ENCODE measurements around the gene DSCAML1.

DSCAML1 gene

DNA sequence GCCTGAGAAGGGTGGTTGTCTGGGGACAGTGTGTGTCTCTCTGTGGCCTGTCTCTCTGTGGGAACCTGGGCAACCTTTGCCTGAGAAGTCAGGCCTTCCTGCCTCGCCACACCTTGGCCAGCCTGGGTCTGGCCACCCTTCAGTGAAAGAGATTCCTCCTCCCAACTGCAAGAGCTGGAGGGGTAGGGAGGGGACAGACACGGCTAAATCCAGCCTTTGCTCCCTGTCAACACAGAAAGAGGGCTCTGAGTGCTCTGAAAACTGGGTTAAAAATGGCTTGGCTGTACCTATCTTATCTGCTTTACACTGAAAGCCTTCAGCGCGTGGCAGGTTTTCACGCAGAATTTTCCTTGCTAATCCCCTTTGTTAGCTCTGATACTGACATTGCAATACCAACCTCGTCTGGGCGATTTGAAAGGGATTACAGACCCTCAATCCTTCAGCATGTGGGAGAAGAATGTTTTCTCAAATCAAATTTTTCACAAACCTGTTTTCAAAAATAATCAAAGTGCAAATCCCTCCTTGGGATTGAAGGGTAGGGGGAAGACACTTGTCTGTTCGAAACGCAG lies 163.7 kb downstream of the DSCAML1 start:
- no peak for DNase-seq (ENCODE audit: low read depth)

- DNase-seq (ENCODE audit: low read depth) = no peak
Observed at GRCh38 chr11:117632306-117632705, 164.7 kb downstream of the DSCAML1 start.

- DNase-seq (ENCODE audit: low read depth) = no peak
Observed at GRCh38 chr11:117631336-117632140, 165.5 kb downstream of the DSCAML1 start.

DNA sequence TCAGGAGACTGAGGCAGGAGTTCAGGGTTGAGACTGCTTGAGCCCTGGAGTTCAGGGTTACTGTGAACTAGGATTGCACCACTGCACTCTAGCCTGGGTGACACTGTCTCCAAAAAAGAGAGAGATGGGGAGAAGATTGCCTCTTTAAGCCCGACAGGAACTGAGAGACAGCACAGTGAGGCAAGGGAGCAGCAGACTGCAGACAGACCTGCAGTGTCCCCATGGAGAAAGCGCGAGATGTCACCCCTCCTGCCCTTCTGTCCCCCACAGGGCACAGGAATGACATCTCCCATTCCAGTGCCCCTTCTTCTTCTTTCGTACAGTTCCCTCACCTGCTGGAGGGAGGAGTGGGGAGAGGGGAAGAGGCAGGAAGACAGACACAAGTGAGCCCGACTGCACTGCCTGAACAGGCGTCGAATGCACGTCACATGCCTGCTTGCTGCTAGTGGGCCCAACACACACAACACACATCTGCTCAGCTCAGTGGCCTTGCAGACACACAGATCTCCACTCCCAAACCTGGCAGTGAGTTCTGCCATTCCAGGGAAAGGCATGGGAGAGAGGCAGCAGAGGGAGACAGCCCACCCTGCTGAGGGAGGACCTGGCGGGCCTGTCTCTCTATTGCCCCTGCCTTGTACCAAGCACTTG lies 167.0 kb downstream of the DSCAML1 start:
- DNase-seq (ENCODE audit: low read depth) = no peak

GRCh38 chr11:117629146-117629545 lies 167.9 kb downstream of the DSCAML1 start:
- no peak for DNase-seq (ENCODE audit: low read depth)

GRCh38 chr11:117627259-117627658 lies 169.8 kb downstream of the DSCAML1 start:
- DNase-seq (ENCODE audit: low read depth) = no peak

DNA sequence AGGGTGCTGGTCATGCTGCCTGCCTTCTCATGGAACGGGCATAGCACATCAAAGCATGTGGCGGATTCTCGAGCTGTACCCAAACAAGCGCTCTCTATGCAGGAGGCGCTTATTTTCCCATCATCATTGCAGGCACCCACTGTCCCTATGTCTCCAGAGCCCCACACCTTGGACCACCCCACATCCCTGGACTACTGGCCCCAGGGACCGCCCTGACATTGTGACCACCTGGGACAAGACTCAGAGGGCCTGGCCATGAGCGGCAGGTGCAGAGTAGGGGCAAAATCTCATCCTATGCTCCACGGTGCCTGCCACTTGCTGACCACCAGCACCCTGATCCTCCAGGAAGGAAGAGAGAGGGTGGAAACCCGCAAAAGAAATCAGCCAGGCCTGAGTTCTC lies 170.4 kb downstream of the DSCAML1 start:
- DNase-seq (ENCODE audit: low read depth) = no peak

- DNase-seq (ENCODE audit: low read depth) = no peak
Observed at GRCh38 chr11:117625237-117625636, 171.8 kb downstream of the DSCAML1 start.

DNA sequence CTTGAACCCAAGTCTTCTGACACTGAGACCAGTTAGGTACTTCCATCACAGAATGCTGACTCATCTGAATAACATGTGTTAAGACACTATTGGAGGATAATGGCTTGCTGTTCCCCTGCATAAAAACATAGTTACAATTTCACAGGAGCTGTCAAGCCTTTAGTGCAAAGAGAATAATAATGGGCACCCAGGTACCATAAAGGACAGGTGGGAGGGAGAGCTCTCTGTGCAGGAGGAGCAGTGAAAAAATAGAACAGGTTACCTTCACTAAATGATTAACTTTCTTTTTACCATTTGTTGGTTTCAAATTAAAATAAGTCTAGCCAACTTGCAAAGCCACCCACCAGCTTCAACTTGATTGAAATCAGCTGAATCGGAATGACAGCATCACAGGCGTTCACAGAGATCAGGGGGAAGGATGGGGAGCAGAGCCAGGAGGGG lies 173.2 kb downstream of the DSCAML1 start:
- no peak for DNase-seq (ENCODE audit: low read depth)

- DNase-seq (ENCODE audit: low read depth) = no peak
Observed at GRCh38 chr11:117621226-117621625, 175.8 kb downstream of the DSCAML1 start.

GRCh38 chr11:117620659-117621058 lies 176.4 kb downstream of the DSCAML1 start:
- DNase-seq (ENCODE audit: low read depth) = no peak

DNA sequence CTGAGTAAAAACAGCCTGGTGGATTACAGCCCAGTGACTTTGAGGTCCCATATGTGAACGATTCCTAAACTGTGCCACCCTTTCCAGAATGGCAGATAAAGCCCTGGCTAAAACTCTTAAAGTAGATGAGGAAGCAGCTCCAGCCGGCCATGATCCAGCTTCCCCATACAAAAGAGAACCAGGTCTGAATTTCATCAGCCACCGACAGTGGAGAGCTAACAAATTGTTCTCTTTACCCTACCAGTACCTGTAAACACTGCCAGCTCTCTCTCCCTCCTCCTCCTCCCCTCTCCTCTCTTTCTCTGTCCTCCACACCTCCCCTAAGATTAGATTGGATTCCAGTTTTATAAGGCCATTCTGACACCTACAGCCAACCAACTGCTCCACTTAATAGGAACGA lies 176.9 kb downstream of the DSCAML1 start:
- DNase-seq (ENCODE audit: low read depth) = no peak

DNA sequence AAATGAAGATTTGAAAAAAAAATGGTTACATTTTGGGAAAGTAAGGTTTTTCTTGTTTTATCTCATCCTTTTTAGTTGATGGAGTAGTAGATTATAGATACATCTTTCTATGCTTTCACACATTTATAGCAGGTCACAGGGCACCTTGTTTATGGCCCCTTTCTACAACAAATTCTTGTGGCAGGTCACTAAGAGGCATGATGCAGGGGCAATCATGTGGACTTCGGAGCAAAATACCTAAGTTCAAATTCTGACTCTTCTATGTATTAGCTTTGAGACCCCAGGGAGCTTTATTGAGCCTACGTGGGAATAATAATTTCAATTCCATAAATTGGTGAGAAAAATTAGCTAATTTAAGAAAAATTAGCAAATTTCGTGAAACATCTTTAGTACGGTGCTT lies 177.4 kb downstream of the DSCAML1 start:
- DNase-seq (ENCODE audit: low read depth) = no peak

GRCh38 chr11:117618982-117619355 lies 178.0 kb downstream of the DSCAML1 start:
- no peak for DNase-seq (ENCODE audit: low read depth)

DNA sequence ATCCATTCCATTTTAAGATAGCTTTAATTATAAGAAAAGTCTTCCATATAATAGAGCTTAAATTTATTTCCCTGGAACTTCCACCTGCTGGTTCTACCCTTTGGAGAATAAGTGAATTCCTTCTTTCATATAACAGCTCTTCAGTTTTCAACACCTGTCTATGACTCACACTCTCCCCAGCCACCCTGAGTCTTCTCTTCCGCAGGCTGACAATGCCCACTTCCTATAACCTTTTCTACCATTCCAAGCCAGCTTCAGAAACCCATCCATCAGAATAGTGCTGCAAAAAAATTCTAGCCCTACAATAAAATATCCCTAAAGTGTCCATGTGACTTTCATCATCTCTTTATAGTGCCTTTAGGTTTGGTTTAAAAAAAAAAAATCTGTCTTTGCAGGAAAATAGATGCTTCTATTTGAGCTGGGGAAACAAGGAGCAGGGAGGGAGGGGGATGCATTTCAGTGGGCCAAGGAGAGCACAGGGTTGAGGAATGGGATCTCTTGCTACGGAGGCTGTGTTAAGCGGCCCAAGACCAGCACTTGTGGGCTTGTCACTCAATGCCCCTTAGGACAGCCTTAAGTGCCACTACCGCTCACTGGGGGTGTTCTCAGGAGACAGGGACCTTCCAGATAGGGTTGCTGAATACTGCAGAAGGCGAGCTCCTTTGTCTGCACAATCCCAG lies 178.6 kb downstream of the DSCAML1 start:
- no peak for DNase-seq (ENCODE audit: low read depth)

DNA sequence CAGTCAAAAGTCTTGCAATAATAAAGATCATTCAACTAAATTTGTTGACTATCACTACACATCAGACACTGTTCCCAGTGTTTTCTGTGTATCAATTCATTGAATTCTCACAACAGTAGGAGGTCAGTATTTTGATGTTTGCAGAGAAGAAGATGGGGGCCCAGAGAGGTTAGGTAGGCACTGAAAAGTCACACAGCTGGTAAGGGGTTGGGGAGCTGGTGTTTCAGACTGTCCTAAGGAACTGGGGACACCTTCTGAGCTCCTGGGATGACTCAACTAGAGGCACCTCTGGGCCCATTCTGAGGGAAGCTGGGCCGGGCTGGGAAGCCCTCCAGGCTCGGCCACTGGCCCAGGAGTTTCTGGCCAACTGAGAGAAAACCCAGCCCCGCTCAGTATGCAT lies 180.0 kb downstream of the DSCAML1 start:
- no peak for DNase-seq (ENCODE audit: low read depth)

- DNase-seq (ENCODE audit: low read depth) = no peak
Observed at GRCh38 chr11:117614728-117615127, 182.3 kb downstream of the DSCAML1 start.

DNA sequence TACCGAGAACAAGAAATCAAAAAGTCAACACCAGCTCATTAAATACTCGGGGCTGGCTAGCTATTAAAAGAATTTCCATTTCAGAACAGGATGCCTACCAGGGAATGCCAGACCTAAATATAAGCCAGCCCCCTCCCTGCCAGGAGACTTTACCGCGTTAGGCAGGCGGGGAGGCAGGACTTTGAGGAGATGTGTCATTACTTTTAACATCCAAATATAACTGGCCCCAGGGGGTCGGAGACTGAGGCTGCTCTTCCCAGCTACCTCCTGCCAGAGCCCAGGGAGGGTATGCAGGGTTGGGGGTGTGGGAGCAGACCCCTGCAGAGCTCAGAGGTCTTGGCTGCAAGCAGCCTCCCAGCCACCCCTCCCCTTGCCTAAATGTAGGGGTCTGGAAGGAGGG lies 183.5 kb downstream of the DSCAML1 start:
- DNase-seq (ENCODE audit: low read depth) = no peak

DNA sequence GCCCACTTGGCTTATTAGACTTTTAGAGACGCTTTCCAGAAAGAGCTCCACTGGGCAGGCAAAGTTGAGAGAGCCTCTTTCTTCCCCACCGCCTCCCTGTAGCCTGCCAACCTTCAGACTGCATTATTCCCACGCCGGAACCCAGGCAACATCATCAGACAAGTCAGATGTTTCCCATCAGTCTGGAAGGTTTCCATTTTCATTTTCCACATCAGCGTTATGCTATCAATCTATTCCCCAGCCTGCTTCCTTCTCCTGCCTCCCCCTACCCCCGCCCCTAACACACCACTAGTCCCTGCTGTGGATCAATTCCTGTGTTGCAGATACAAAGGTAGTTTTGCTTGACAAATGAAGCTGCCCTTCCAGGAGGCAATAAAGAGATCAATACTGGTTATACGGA lies 184.8 kb downstream of the DSCAML1 start:
- no peak for DNase-seq (ENCODE audit: low read depth)

DNA sequence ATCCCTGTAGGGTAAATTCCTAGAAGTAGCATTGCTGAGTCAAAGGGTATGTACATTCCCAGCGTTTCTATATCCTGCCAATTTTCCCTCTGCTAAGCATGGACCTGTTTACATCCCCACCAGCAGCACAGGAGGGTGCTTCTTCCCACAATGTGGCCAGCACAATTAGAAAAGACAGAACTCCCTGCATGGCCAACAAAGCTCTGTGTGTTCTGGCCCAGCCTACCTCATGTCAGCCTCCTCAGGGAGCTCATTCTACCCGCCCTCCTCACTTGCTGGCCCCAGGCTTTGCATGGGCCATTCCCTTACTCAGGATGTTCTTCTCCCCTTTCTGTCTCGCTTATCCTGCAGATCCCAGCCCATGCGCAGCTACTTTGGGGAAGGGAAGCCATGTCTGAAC lies 186.1 kb downstream of the DSCAML1 start:
- no peak for DNase-seq (ENCODE audit: low read depth)

DNA sequence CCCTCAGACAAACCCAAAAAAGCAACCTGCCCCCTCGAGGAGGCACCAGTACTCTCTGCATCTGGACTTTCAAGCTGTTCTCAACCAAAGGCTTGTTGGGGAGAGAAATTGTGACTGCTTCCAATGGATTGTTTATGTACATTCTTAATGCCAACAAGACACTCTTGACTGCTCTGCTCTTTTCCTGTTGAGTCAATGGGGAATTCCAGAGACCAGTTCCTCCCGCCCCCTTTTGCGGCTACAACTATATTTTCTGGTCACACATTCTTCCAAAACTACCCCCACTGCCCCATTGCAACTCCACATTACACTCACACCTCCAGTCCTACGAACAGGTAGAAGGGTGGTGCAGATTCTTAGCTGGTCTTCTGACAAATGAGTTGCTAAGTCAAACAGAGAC lies 187.0 kb downstream of the DSCAML1 start:
- no peak for DNase-seq (ENCODE audit: low read depth)

DNA sequence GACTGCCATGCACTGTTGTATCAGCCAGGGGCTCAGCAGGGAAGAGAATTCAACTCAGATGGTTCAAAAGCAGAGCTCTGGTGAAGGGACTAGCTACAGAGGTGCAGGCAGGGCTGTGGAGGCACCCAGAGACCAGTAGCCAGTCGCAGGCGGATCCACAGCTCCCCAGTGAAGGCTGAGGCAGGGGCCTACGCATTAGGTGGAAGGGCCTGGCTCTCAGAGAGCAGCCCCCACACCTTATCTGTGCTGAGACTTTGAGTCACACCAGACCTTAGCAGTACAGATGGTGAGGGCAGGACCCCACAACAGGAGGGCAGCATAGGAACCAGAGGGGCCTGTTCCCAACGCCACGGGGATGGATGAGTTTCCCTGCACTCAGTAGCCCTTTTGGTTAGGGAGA lies 189.6 kb downstream of the DSCAML1 start:
- DNase-seq (ENCODE audit: low read depth) = no peak

DNA sequence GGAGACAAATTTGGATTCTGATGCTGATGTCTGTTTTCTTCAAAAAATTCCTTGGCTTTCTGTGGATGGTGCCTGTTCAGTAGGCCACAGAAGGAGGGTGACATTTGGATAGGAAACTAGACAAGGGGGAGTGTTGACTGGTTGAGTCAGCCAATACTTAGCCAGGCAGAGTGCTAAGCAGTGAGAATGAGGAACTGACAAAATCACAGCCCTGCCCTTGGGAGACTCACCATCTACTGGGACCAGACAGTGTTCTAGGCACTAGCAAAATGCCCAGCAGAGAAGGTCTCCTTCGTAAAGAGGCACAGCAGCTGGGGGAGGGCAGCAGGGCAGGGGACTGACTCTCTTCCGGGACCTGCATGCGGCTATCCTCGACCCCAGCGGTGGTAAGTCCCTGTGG lies 190.2 kb downstream of the DSCAML1 start:
- DNase-seq (ENCODE audit: low read depth) = no peak

Data from stimulated activated CD8-positive, alpha-beta memory T cell treated with anti-CD3 and anti-CD28 coated beads, Interleukin-12 subunit alpha, Interleukin-12 subunit beta, amount 100 ng/mL, for 4 hours (primary cell).